ENCODE data around the gene GSTO2. TPM values are rescaled to one million over a fixed set of nuclear protein-coding genes. Genes with fewer than 3 reads are reported as not detected.
A peak's percentile ranks its signal among the peaks of the same experiment; 100 is the strongest.

GSTO2 gene
- total and polyA plus RNA-seq, 2 experiments from 2014 or later, result 30.7 to 49.8 TPM

DNA sequence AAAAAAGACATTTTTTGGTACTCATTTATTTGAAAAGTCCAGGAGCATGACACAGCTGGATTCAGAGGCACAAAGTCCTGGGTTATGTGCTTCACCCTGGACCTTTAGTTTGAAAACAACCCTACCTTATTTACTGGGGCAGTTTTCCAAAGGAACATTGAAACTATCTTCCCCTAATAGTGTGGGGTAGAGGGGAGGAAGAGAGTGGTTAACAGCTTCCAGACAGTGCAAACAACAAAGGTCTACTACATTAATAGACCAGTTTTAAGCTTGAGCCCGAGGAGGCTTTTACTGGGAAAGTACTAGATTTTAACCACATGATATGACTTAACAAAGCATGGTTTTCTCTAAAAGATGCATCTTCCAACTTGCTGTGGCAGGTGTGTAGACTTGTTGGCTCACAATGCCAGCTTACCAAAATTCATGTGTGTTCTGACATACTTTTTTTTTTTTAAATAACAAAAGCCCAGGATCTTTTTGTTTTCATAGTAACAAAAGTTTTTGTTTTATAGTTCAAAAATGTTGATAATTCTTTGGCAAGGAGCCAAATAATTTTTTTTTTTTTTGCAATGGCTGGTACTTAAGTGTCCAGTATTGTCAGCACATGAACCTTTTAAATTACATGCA, 12.5 kb upstream of the GSTO2 start:
- Mint-ChIP-seq H3K9me3 (no peaks in the 10 kb centered on the region; the same call in 2 of the 3 replicates), H3K36me3 (ENCODE audit: low read depth) (peaks cover 31% of the 10 kb centered on the region), H3K4me1 (peaks cover 38% of the 10 kb centered on the region), H3K4me3 (peak overlapping the region; percentile 31; the same call in 1 of the 3 replicates), H3K27ac (no peak overlapping the region), H3K27me3 (ENCODE audit: insufficient read depth, low read depth, poor library complexity) (peaks cover 9% of the 10 kb centered on the region)
- Histone ChIP-seq H2AFZ (no peak overlapping the region), H3K79me2 (replicated peaks; ENCODE audit: insufficient read depth) (peaks cover 53% of the 10 kb centered on the region), H3K27me3 (ENCODE audit: insufficient read depth) (no peaks in the 10 kb centered on the region), H3K36me3 (ENCODE audit: insufficient read depth) (peaks cover 19% of the 10 kb centered on the region; the same call in 1 of the 2 replicates), H3F3A (replicated peaks; ENCODE audit: low read depth) (peaks cover 15% of the 10 kb centered on the region; the same call in 1 of the 2 replicates), H3K9me2 (ENCODE audit: insufficient read depth) (no peaks in the 10 kb centered on the region), H3K4me1 (ENCODE audit: insufficient read depth) (peaks cover 37% of the 10 kb centered on the region), H3K4me2 (peak overlapping the region; percentile 90), H4K20me1 (replicated peaks; ENCODE audit: insufficient read depth) (peaks cover 17% of the 10 kb centered on the region), H3K4me3 (peak overlapping the region; percentile 81), H3K27ac (ENCODE audit: low read depth) (no peak overlapping the region)
- DNase-seq (ENCODE audit: low spot score) (no peak), ATAC-seq (no peak)
- TF ChIP-seq, protein P1, sequence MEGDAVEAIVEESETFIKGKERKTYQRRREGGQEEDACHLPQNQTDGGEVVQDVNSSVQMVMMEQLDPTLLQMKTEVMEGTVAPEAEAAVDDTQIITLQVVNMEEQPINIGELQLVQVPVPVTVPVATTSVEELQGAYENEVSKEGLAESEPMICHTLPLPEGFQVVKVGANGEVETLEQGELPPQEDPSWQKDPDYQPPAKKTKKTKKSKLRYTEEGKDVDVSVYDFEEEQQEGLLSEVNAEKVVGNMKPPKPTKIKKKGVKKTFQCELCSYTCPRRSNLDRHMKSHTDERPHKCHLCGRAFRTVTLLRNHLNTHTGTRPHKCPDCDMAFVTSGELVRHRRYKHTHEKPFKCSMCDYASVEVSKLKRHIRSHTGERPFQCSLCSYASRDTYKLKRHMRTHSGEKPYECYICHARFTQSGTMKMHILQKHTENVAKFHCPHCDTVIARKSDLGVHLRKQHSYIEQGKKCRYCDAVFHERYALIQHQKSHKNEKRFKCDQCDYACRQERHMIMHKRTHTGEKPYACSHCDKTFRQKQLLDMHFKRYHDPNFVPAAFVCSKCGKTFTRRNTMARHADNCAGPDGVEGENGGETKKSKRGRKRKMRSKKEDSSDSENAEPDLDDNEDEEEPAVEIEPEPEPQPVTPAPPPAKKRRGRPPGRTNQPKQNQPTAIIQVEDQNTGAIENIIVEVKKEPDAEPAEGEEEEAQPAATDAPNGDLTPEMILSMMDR (conservative IDR thresholded peaks at IDR 0.05; ENCODE audit: low read depth in 2 of 2), result no peak
- TF ChIP-seq, protein P2, sequence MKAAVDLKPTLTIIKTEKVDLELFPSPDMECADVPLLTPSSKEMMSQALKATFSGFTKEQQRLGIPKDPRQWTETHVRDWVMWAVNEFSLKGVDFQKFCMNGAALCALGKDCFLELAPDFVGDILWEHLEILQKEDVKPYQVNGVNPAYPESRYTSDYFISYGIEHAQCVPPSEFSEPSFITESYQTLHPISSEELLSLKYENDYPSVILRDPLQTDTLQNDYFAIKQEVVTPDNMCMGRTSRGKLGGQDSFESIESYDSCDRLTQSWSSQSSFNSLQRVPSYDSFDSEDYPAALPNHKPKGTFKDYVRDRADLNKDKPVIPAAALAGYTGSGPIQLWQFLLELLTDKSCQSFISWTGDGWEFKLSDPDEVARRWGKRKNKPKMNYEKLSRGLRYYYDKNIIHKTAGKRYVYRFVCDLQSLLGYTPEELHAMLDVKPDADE (IDR thresholded peaks at IDR 0.05), result no peak
- TF ChIP-seq, protein P3, sequence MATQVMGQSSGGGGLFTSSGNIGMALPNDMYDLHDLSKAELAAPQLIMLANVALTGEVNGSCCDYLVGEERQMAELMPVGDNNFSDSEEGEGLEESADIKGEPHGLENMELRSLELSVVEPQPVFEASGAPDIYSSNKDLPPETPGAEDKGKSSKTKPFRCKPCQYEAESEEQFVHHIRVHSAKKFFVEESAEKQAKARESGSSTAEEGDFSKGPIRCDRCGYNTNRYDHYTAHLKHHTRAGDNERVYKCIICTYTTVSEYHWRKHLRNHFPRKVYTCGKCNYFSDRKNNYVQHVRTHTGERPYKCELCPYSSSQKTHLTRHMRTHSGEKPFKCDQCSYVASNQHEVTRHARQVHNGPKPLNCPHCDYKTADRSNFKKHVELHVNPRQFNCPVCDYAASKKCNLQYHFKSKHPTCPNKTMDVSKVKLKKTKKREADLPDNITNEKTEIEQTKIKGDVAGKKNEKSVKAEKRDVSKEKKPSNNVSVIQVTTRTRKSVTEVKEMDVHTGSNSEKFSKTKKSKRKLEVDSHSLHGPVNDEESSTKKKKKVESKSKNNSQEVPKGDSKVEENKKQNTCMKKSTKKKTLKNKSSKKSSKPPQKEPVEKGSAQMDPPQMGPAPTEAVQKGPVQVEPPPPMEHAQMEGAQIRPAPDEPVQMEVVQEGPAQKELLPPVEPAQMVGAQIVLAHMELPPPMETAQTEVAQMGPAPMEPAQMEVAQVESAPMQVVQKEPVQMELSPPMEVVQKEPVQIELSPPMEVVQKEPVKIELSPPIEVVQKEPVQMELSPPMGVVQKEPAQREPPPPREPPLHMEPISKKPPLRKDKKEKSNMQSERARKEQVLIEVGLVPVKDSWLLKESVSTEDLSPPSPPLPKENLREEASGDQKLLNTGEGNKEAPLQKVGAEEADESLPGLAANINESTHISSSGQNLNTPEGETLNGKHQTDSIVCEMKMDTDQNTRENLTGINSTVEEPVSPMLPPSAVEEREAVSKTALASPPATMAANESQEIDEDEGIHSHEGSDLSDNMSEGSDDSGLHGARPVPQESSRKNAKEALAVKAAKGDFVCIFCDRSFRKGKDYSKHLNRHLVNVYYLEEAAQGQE (IDR thresholded peaks at IDR 0.05; ENCODE audit: unreplicated experiment), result no peak
- no peak for TF ChIP-seq JUNB (IDR thresholded peaks at IDR 0.05; ENCODE audit: unreplicated experiment)
- no peak for TF ChIP-seq CREB1 (CRISPR knock-in tag; IDR thresholded peaks at IDR 0.05; ENCODE audit: low read depth)
- TF ChIP-seq ZNF331 (CRISPR knock-in tag; IDR thresholded peaks at IDR 0.05; ENCODE audit: low read depth), result no peak
- TF ChIP-seq, protein P4, sequence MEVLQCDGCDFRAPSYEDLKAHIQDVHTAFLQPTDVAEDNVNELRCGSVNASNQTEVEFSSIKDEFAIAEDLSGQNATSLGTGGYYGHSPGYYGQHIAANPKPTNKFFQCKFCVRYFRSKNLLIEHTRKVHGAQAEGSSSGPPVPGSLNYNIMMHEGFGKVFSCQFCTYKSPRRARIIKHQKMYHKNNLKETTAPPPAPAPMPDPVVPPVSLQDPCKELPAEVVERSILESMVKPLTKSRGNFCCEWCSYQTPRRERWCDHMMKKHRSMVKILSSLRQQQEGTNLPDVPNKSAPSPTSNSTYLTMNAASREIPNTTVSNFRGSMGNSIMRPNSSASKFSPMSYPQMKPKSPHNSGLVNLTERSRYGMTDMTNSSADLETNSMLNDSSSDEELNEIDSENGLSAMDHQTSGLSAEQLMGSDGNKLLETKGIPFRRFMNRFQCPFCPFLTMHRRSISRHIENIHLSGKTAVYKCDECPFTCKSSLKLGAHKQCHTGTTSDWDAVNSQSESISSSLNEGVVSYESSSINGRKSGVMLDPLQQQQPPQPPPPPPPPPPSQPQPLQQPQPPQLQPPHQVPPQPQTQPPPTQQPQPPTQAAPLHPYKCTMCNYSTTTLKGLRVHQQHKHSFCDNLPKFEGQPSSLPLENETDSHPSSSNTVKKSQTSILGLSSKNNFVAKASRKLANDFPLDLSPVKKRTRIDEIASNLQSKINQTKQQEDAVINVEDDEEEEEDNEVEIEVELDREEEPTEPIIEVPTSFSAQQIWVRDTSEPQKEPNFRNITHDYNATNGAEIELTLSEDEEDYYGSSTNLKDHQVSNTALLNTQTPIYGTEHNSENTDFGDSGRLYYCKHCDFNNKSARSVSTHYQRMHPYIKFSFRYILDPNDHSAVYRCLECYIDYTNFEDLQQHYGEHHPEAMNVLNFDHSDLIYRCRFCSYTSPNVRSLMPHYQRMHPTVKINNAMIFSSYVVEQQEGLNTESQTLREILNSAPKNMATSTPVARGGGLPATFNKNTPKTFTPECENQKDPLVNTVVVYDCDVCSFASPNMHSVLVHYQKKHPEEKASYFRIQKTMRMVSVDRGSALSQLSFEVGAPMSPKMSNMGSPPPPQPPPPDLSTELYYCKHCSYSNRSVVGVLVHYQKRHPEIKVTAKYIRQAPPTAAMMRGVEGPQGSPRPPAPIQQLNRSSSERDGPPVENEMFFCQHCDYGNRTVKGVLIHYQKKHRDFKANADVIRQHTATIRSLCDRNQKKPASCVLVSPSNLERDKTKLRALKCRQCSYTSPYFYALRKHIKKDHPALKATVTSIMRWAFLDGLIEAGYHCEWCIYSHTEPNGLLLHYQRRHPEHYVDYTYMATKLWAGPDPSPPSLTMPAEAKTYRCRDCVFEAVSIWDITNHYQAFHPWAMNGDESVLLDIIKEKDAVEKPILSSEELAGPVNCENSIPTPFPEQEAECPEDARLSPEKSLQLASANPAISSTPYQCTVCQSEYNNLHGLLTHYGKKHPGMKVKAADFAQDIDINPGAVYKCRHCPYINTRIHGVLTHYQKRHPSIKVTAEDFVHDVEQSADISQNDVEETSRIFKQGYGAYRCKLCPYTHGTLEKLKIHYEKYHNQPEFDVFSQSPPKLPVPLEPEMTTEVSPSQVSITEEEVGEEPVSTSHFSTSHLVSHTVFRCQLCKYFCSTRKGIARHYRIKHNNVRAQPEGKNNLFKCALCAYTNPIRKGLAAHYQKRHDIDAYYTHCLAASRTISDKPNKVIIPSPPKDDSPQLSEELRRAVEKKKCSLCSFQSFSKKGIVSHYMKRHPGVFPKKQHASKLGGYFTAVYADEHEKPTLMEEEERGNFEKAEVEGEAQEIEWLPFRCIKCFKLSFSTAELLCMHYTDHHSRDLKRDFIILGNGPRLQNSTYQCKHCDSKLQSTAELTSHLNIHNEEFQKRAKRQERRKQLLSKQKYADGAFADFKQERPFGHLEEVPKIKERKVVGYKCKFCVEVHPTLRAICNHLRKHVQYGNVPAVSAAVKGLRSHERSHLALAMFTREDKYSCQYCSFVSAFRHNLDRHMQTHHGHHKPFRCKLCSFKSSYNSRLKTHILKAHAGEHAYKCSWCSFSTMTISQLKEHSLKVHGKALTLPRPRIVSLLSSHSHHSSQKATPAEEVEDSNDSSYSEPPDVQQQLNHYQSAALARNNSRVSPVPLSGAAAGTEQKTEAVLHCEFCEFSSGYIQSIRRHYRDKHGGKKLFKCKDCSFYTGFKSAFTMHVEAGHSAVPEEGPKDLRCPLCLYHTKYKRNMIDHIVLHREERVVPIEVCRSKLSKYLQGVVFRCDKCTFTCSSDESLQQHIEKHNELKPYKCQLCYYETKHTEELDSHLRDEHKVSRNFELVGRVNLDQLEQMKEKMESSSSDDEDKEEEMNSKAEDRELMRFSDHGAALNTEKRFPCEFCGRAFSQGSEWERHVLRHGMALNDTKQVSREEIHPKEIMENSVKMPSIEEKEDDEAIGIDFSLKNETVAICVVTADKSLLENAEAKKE (CRISPR knock-in tag; IDR thresholded peaks at IDR 0.05), result no peak
- no peak for TF ChIP-seq STAT1 (IDR thresholded peaks at IDR 0.05; ENCODE audit: unreplicated experiment)
- TF ChIP-seq NANOG (IDR thresholded peaks at IDR 0.05; ENCODE audit: borderline replicate concordance), result no peak
- no peak for TF ChIP-seq EZH2 (IDR thresholded peaks at IDR 0.05; ENCODE audit: low read depth, unreplicated experiment)
- no peak for TF ChIP-seq ZNF114 (CRISPR knock-in tag; IDR thresholded peaks at IDR 0.05)
- TF ChIP-seq EZH2phosphoT487 (IDR thresholded peaks at IDR 0.05; ENCODE audit: unreplicated experiment), result no peak
- no peak for TF ChIP-seq POLR2AphosphoS5 (IDR thresholded peaks at IDR 0.05; ENCODE audit: low read depth)
